Measurements from ENCODE around the gene MAP6. TPM values are rescaled to one million over a fixed set of nuclear protein-coding genes. Genes with fewer than 3 reads are reported as not detected.
"Not testable (repeated sequence)": the region's sequence is repeated elsewhere in the genome, so short reads cannot be mapped to it uniquely, and the experiment has no call there.

Gene MAP6
- polyA plus RNA-seq (ENCODE audit: insufficient read length in 3 of 3), result 10 to 100 TPM in 1 of 3 donors, 1 to 10 TPM in 2; 7.7 to 10.6 (median 9.5) TPM

GRCh38 chr11:75668451-75669297 is at the start of gene MAP6:
Gene MAP6, minus strand, starts transcription at chr11:75669038. Its CDS starts 669 bp downstream, at chr11:75668369.
- DNase-seq (ENCODE audit: low read depth in 3 of 3, low spot score in 2 of 3), result no peak

- no peak for DNase-seq (ENCODE audit: low read depth in 3 of 3, low spot score in 2 of 3)
Observed at GRCh38 chr11:75717608-75718418, 49.0 kb upstream of the MAP6 start, which contains the start of gene MOGAT2. Gene MOGAT2, plus strand, starts transcription at chr11:75717838. Its CDS starts 51 bp downstream, at chr11:75717889.

- no peak for DNase-seq (ENCODE audit: low read depth in 3 of 3, low spot score in 2 of 3)
Observed at GRCh38 chr11:75716659-75717058, 47.8 kb upstream of the MAP6 start.

- DNase-seq (ENCODE audit: low read depth in 3 of 3, low spot score in 2 of 3), result no peak
Observed at GRCh38 chr11:75715688-75716087, 46.9 kb upstream of the MAP6 start.

GRCh38 chr11:75714211-75714610 is 45.4 kb upstream of the MAP6 start:
- no peak for DNase-seq (ENCODE audit: low read depth in 3 of 3, low spot score in 2 of 3)

- peak in 2 of 3 donors; percentile 30 to 41 for DNase-seq (ENCODE audit: low read depth in 3 of 3, low spot score in 2 of 3)
Observed at GRCh38 chr11:75706260-75706729, 37.5 kb upstream of the MAP6 start.

GRCh38 chr11:75705541-75705940 is 36.7 kb upstream of the MAP6 start:
- no peak for DNase-seq (ENCODE audit: low read depth in 3 of 3, low spot score in 2 of 3)

- no peak for DNase-seq (ENCODE audit: low read depth in 3 of 3, low spot score in 2 of 3)
Observed at GRCh38 chr11:75703695-75704237, 34.9 kb upstream of the MAP6 start.

- DNase-seq (ENCODE audit: low read depth in 3 of 3, low spot score in 2 of 3), result no peak
Observed at GRCh38 chr11:75700940-75701339, 32.1 kb upstream of the MAP6 start.

GRCh38 chr11:75697906-75698581 is 29.2 kb upstream of the MAP6 start:
- no peak for DNase-seq (ENCODE audit: low read depth in 3 of 3, low spot score in 2 of 3)

GRCh38 chr11:75691804-75692203 is 23.0 kb upstream of the MAP6 start:
- DNase-seq (ENCODE audit: low read depth in 3 of 3, low spot score in 2 of 3), result no peak

- DNase-seq (ENCODE audit: low read depth in 3 of 3, low spot score in 2 of 3), result no peak
Observed at GRCh38 chr11:75689863-75690609, 21.2 kb upstream of the MAP6 start.

- DNase-seq (ENCODE audit: low read depth in 3 of 3, low spot score in 2 of 3), result not testable (repeated sequence)
Observed at GRCh38 chr11:75683856-75684255, 15.0 kb upstream of the MAP6 start.

- DNase-seq (ENCODE audit: low read depth in 3 of 3, low spot score in 2 of 3), result no peak
Observed at GRCh38 chr11:75679566-75679965, 10.7 kb upstream of the MAP6 start.

GRCh38 chr11:75678620-75679259 is 9.9 kb upstream of the MAP6 start:
- no peak for DNase-seq (ENCODE audit: low read depth in 3 of 3, low spot score in 2 of 3)

- no peak for DNase-seq (ENCODE audit: low read depth in 3 of 3, low spot score in 2 of 3)
Observed at GRCh38 chr11:75677909-75678308, 9.1 kb upstream of the MAP6 start.

- DNase-seq (ENCODE audit: low read depth in 3 of 3, low spot score in 2 of 3), result no peak
Observed at GRCh38 chr11:75677275-75677674, 8.4 kb upstream of the MAP6 start.

GRCh38 chr11:75673977-75674582 is 5.2 kb upstream of the MAP6 start:
- DNase-seq (ENCODE audit: low read depth in 3 of 3, low spot score in 2 of 3), result no peak
